CD4-positive, alpha-beta T cell treated with Interleukin-17A for 4 hours (primary cell): ENCODE results near the gene MAEL.

ENCODE experiments used
- DNase-seq: peaks from one replicate; pipeline ENCODE4 v3.0.0-alpha.2; 2020; ENCODE audit warnings: mixed read lengths

The MAEL gene

DNA sequence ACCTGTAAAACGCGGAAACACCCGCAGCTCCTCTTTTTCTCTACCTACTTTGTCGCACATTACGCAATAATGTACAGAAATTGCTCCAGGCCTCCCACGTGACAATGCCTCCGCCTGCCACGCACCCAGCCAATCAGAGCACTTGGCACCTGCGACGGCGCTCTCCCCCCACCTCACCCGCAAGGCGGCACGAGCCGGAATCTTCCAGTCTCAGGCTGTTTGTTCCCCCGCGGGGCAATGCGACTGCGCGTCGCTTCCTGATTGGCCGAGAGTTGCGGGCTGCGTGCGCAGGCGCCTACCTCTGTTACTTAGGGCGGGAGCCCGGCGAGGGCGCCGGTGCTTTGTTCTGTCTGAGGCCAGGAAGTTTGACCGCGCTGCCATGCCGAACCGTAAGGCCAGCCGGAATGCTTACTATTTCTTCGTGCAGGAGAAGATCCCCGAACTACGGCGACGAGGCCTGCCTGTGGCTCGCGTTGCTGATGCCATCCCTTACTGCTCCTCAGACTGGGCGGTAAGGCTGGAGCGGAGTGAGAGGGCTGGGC, at the start of gene MAEL:
Gene MAEL (plus strand): TSS at position 307 of the 542 bp plus-strand sequence. CDS start 73 bp downstream, at position 380.
- no peak for DNase-seq

DNA sequence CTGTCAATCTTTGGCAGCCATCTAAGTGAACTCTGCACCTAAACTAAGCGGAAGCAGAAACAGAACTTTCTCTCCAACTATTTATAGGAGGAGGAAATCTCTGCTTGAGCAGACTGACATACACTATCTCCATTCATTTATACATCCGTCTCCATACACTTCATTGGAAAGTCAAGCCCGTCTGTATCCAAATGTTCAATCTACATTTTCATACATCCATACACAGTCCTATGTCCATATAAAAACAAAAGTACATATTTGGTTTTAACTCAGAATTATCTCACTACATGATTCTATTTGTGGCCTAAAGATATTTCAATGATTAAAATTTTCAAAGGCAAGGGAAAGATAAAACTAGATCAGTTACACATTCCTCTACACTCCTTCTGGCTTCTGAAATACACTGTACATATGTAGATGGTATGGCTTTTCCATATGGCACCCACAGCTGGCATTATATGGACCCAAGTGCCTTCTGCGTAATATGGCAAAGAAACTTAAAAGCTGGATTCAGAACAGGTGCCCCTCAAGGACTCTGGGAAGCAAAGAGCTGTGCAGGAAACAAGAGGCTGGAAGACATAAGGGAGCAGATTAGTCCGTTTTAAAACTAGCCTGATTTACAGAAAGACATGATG, 49.2 kb upstream of the MAEL start:
- no peak for DNase-seq

- DNase-seq = no peak
Observed at GRCh38 chr1:166944186-166944967, 44.7 kb upstream of the MAEL start.

- no peak for DNase-seq
Observed at GRCh38 chr1:166947398-166948043, 41.6 kb upstream of the MAEL start.

- no peak for DNase-seq
Observed at GRCh38 chr1:166948856-166949350, 40.2 kb upstream of the MAEL start.

GRCh38 chr1:166950156-166950555, 38.9 kb upstream of the MAEL start:
- DNase-seq = no peak

- no peak for DNase-seq
Observed at GRCh38 chr1:166951050-166951449, 38.0 kb upstream of the MAEL start.

GRCh38 chr1:166952002-166952746, 36.9 kb upstream of the MAEL start:
- DNase-seq = no peak

- no peak for DNase-seq
Observed at GRCh38 chr1:166953491-166953890, 35.6 kb upstream of the MAEL start.

GRCh38 chr1:166956057-166956850, 32.8 kb upstream of the MAEL start:
- no peak for DNase-seq

GRCh38 chr1:166956872-166957271, 32.2 kb upstream of the MAEL start:
- no peak for DNase-seq

DNA sequence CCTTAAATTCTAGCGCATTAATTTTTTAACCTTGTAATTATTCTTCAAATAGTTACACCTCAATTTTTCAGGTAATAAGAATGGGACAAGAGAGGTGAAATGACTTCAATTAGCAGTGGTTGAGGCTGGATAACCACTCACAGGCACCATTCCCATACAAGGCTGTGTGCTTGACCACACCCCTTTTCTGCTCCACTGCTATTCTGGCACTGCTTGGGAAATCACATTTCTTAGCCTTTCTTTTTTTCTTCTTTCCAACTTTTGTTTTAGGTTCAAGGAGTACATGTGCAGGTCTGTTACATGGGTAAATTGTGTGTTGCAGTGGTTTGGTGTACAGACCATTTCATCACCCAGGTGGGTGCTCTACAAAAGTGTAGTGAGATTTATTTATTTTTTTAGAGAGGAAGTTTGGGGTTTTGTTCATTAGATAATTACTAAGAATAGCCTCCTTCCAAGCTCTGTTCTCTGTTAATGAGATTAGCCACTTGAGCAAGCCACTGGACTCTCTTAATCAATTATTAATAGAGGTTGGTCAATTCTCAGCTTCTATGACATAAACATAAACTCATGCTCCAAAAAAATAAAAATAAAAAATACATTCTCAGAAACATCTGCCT, 28.1 kb upstream of the MAEL start:
- no peak for DNase-seq

DNA sequence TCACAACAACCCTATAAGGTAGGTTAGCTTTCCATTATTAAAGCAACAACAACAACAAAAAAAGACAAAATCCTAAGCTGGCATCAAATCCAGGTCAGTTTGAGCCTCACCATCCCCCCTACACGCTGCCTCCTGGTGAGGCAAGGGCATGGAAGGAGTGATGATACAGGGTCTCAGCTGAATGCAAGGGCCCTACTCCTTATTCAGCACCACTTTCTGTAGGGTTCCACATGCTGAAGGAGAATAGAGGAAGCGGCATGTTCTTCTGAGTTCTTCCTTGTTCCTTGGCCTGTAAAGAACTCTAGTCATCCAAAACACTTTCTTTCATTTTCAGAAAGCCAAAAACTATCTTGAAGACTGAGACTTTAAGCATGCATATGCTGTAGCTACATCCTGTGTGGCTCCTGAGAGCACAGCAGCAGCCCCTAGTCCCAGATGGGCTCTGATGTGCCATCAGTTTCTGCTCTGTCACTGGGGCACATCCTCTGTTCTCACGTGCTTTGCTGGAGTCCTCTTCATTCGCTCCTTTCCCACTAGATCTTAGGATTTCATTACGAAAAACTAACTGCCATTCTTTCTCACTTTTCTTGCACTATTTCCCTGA, 19.9 kb upstream of the MAEL start:
- DNase-seq = peak; percentile 16

- no peak for DNase-seq
Observed at GRCh38 chr1:166971252-166971651, 17.8 kb upstream of the MAEL start.

GRCh38 chr1:166972193-166972592, 16.9 kb upstream of the MAEL start:
- DNase-seq = no peak

DNA sequence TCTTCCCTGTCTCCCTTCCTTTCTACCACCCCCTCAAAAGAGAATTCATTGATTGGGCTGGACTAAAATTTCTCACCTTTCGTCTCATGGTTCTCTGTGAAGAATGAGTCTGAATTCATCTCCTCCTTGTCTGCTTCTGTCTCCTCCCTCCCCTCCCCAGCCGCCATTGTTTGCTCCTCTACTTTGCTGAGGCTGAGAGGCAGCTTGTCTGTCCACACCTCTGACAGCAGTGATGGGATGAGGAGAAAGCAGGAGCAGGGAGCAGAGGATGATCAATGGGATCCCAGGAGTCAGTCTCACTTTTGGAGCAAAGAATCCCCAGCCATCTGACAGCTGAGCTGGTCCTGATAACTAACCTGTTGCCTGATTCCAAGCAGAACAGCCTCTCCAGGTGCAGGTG, 16.3 kb upstream of the MAEL start:
- DNase-seq = no peak

- peak; percentile 37 for DNase-seq
Observed at GRCh38 chr1:166974647-166975345, 14.3 kb upstream of the MAEL start.

GRCh38 chr1:166975361-166976129, 13.5 kb upstream of the MAEL start, which contains the start of gene ILDR2:
TSS of gene ILDR2 (minus strand) at chr1:166975540. CDS start at chr1:166975268, 272 bp downstream.
- DNase-seq = peak; percentile 61

DNA sequence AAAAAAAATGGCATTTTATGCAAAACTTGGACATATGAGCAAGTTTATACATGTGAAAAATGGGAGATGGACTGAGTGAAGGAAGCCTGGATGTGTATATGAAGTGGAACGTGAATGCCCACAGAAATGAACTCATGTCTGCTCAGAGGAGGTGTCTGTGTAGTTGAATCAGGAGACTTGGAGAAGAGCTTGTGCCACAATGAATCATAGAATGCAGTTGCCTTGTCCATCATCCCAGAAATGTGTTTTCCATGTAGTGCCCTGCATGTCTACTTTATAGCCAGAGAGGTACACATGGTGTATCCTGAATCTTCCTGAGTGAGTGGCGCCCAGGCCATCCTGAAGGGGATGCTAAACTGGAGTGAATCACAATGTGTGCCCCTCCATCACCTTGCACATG, 11.1 kb upstream of the MAEL start:
- DNase-seq = no peak
